K562 (cell line): Measurements from ENCODE around the gene GPD2.

Experiments used
- BRCA1 ChIP-seq, 2 experiments: fragments of 450-650 bp in 1 of 2; sonication (generic) in 1 of 2; formaldehyde crosslinking in 1 of 2; IDR thresholded peaks; 2 replicates each; pipeline versions ENCODE4 v1.5.0 to v1.6.1; 2017 to 2020; ENCODE audit warnings: mild to moderate bottlenecking in 1 of 2, missing genetic modification reagents in 1 of 2
- NRF1 ChIP-seq, 2 experiments: fragments of 450-650 bp; IDR thresholded peaks in 1 of 2; conservative IDR thresholded peaks in 1 of 2; 2 replicates each; pipeline ENCODE4 v1.6.1; 2014; ENCODE audit warnings: mild to moderate bottlenecking in 2 of 2
- PHF20 ChIP-seq: fragments of 450-650 bp; IDR thresholded peaks from 2 replicates; pipeline ENCODE4 v1.6.1; 2018; ENCODE audit not compliant: partially characterized antibody
- POLR2AphosphoS5 ChIP-seq: IDR thresholded peaks from 2 replicates; pipeline ENCODE4 v1.6.1; 2011; ENCODE audit warnings: mild to moderate bottlenecking, low read depth, low read length, moderate library complexity; ENCODE audit not compliant: control insufficient read depth, insufficient read depth

DNA sequence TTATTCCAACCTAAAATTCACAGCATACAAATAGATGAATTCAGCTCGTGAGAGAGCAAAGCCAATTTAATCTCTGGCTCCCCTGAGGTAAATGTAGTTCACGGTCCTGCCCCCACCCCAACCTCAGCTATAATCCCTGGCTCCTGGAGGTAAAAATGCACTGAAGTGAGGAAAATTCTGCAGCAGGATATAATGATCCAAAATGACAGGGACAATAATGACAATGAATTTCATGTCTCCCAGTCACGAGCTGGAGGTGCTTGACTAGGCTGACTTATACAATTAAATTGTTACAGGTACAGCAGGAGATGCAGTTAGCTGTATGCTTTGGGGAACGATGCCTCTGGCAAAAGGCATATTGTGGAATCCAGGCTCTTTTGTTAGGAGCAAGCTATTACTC is 82.0 kb downstream of the GPD2 start:
- no peak for TF ChIP-seq POLR2AphosphoS5
- TF ChIP-seq BRCA1 (IDR thresholded peaks at IDR 0.05): no peak
- no peak for TF ChIP-seq BRCA1 (CRISPR knock-in tag; IDR thresholded peaks at IDR 0.05)
- no peak for TF ChIP-seq PHF20
- no peak for TF ChIP-seq NRF1 (conservative IDR thresholded peaks at IDR 0.05 in 1 of 2, IDR thresholded peaks at IDR 0.05 in 1 of 2)
